NCI-H187 (cell line): ENCODE results near the gene BCL2.

ENCODE experiments used
- DNase-seq, 2 experiments: peaks; one replicate each; lab custom pipeline; 2025; lab: John Stamatoyannopoulos, UW

BCL2 gene

DNA sequence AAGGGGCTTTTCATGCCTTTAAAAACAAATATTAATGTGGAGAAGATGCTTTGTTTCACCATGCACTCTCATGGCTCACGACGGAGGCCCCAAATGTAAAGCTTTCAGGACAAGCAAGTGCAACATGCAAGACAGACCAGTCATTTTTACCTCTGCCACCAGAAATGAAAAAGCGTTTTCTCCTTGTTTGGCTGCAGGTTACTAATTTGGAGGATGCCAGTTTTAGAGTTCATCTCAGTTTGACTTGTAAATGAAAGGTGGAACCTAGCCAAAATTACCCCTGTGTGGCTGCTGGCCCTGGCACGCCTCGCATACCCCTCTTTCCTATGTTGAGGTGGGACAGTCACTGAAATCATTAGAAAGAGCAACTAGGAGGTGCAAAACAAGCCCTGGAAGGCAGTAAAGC, 138.6 kb downstream of the BCL2 start:
- no peak for DNase-seq

GRCh38 chr18:63180321-63180720, 139.2 kb downstream of the BCL2 start:
- no peak for DNase-seq

GRCh38 chr18:63179422-63179821, 140.1 kb downstream of the BCL2 start:
- DNase-seq, result no peak

GRCh38 chr18:63178971-63179370, 140.6 kb downstream of the BCL2 start:
- no peak for DNase-seq

DNA sequence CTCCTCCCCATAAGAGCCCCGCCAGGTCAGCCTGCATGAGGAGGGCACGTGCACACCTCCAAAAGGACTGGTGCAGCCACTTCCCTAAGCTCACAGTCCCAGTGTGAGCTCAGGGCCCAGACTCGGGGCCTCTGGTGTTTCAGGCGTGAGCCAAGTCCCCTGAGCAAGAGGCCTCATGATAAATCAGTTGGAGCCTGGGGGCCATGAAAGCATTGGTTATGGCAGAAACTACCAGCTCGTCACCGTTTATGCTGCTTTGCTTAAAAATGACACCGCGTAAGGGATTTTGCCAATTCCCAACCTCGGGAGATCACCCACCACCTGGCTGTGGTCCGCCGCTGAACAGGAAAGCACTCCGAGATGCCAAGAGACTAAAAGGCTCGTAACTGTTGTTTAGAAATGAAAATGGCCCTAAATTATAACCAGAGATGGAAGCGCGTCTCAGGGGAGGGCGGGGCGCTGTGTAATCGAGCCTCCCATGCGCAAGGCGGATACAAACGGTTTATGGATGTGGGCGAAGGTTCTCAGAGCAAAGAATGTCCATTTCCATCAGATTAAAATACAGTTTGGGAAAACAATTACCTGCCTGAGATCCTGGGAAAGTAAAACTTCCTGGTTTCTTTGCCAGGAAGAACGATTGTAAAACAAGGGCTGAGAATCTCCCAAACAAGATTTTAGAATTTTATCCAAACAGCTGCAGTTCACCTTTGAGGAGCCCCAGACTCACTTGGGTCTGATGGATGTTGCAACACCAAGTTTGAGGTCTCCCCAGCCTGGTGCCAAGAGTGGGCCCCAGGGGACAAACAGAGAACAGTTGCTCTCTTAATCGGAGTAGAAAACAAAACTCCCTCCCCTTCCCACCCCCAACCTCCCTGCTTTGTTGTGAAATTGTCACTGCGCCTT, 141.4 kb downstream of the BCL2 start:
- no peak for DNase-seq

- DNase-seq, result no peak
Measured at GRCh38 chr18:63177259-63177658, 142.3 kb downstream of the BCL2 start.

- no peak for DNase-seq
Measured at GRCh38 chr18:63175264-63175663, 144.3 kb downstream of the BCL2 start.

DNA sequence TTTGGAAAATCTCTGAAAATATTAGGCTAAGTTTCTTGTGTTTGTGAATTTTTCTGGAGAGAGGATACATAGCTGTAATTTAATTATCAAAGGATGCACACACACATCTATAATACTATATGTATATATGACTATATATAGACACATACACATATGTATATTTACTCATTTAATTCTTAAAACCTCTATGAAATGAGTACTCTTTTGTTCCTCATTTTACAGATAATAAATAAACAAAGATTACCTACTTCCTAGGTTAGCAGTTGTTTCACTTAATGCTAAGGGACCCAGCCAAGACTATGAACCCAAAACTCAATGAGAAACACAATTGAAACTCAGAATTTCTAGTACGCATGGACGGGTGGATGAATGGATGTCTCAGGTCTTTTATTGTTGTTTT, 145.6 kb downstream of the BCL2 start:
- no peak for DNase-seq

GRCh38 chr18:63169853-63170252, 149.7 kb downstream of the BCL2 start:
- DNase-seq, result no peak

GRCh38 chr18:63168287-63168686, 151.3 kb downstream of the BCL2 start:
- DNase-seq, result no peak

GRCh38 chr18:63166142-63166541, 153.4 kb downstream of the BCL2 start:
- no peak for DNase-seq

- DNase-seq, result no peak
Measured at GRCh38 chr18:63164396-63164795, 155.2 kb downstream of the BCL2 start.

GRCh38 chr18:63162271-63163014, 157.1 kb downstream of the BCL2 start:
- no peak for DNase-seq

DNA sequence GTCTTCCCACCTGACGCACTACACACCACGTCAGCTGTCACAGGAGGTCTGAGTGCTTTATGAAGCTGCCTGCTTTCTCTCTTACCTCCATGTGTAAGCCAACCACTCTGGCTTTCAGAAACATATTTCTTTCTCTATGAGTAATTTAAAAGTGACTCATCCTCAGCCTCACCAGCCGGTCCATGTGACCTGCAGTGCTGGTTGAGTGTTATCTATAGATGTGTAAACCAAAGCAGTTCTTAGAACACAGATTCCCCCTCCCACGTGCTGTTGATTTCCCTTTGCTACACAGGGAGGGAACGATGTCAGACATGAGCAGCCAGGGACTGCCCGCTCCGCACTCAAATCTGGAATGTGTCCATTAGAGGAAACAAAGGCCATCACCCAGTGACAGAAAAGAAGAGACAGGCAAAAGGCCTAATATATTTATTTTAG, 157.8 kb downstream of the BCL2 start:
- DNase-seq, result no peak

- no peak for DNase-seq
Measured at GRCh38 chr18:63161032-63161760, 158.4 kb downstream of the BCL2 start.

DNA sequence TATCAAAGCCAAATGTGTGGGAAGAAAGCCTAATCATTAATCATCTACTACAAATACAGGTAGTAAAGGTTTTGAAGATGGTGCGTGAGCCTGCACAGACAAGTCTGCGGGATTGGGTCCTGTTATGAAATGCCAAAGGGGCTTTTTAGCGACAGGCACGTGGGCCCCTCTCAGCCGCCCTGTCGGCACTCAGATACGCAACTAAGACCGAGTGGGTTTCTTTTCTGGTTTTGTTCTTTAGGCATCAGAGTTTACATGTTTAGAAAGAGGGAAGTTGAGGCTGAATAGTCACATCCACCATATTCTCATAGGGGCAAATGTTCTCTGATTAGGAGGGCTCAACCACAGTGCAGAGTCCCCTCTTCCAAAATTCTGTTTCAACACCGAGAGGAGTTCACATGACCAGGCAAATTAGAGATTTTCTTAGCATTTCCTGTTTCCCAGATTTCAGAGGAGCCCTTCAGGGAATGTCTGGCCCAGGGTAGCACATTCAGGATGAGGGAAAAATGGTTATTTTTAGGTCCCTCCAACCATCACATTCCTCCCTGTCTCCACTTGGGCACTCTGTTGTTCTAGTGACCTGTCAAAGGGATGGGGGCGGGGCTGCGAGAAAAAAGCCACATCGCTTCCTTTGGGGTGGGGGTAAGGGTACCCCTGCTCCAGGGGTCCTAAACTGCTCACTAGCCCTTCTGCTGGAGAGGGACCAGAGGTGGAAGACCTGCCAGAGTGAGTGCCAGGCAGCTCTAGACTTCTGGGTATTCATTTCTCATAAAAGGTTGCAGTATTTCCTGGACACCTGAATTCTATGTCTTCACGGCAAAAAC, 159.2 kb downstream of the BCL2 start:
- no peak for DNase-seq

DNA sequence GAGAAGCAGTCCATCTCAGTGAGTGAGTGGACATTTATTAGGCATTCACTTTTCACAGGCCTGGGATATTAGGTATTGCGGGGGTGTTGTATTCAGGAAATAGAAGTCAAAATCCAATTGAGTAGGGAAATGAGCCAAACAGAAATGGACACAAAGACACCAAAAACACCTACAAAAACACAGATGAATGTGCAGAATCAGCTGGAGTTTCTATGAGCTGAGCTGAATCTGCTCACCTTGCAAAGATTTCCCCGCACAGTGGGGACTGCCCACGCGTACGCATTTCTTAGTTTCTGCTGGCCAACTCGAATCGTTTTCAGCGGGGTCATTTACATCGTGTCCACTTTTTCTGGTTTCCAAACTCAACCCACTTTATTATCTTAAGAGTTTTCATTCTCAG, 160.0 kb downstream of the BCL2 start:
- DNase-seq, result no peak

DNA sequence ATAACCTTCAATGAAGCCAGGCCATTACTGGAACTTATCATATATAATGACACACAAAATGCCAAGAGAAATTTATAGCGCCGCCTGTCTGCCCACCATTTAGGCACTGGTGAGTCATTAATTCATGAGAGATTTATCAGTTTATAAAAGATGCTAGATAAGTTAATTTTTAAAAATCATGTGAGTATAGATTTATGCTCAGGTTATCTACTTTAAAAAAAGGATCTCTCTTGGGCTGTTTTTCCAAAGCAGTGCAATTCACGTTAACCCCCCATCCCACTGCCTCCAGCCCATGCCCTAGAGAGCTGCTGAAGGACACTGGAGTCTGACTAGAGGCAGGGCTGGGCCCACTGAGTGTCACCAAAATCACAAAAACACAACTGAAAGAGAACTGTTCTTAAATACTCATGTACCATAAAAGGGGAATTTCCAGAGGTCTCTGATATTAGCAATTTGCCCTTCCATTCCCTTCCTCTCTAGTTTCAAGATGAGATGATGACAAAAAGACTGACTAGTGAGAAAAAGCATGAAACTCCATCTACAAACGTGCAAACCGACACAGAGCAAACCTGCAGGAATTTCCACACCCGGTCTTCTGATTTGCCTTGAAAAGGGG, 160.8 kb downstream of the BCL2 start:
- no peak for DNase-seq

DNA sequence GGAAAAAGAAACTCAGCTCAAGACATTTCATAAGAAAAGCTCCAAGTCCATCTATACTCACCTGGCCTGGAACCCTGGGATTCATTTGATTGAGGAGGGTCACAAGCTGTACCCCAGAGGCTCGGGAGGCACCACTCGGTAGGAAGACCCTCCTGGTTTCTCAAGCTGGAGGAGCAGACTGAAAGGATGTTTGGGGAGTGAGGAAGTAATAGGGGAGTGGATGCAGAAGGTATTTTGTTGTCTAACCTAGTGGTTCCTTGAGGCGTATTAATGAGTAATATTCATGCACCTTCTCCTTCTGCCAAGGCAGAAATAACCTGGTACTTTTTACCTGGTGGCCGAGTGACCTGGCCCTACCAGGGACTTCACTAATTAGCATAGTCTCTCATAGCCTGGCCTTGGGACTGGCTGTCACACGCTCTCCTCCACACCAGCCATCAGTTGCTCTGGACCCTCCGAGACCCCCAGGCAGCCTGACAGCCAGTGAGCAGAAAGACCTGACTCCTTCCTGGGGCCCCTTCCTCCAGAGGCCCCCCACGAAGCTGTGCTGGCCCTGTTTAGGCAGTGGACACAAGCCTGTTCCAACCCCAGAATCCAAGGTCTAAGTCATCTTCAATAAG, 161.4 kb downstream of the BCL2 start:
- no peak for DNase-seq

- no peak for DNase-seq
Measured at GRCh38 chr18:63157293-63158011, 162.1 kb downstream of the BCL2 start.
